ENCODE measurements around the gene LRP1B.

GRCh38 chr2:142100139-142100873, 30.5 kb downstream of the LRP1B start:
- TF ChIP-seq, protein P1, sequence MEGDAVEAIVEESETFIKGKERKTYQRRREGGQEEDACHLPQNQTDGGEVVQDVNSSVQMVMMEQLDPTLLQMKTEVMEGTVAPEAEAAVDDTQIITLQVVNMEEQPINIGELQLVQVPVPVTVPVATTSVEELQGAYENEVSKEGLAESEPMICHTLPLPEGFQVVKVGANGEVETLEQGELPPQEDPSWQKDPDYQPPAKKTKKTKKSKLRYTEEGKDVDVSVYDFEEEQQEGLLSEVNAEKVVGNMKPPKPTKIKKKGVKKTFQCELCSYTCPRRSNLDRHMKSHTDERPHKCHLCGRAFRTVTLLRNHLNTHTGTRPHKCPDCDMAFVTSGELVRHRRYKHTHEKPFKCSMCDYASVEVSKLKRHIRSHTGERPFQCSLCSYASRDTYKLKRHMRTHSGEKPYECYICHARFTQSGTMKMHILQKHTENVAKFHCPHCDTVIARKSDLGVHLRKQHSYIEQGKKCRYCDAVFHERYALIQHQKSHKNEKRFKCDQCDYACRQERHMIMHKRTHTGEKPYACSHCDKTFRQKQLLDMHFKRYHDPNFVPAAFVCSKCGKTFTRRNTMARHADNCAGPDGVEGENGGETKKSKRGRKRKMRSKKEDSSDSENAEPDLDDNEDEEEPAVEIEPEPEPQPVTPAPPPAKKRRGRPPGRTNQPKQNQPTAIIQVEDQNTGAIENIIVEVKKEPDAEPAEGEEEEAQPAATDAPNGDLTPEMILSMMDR (IDR thresholded peaks at IDR 0.05): no peak
- TF ChIP-seq POLR2A (IDR thresholded peaks at IDR 0.05): no peak

Data from right lobe of liver (tissue), 4 donors.